GM18861 (cell line): ENCODE measurements around the gene TCF15.
"Not testable (repeated sequence)": the region's sequence is repeated elsewhere in the genome, so short reads cannot be mapped to it uniquely, and the experiment has no call there.

Experiments
- ATAC-seq: cut with Tn5 transposase; IDR thresholded peaks from one replicate; pipeline ENCODE4 v1.9.1; 2021; ENCODE audit not compliant: unreplicated experiment

The TCF15 gene

DNA sequence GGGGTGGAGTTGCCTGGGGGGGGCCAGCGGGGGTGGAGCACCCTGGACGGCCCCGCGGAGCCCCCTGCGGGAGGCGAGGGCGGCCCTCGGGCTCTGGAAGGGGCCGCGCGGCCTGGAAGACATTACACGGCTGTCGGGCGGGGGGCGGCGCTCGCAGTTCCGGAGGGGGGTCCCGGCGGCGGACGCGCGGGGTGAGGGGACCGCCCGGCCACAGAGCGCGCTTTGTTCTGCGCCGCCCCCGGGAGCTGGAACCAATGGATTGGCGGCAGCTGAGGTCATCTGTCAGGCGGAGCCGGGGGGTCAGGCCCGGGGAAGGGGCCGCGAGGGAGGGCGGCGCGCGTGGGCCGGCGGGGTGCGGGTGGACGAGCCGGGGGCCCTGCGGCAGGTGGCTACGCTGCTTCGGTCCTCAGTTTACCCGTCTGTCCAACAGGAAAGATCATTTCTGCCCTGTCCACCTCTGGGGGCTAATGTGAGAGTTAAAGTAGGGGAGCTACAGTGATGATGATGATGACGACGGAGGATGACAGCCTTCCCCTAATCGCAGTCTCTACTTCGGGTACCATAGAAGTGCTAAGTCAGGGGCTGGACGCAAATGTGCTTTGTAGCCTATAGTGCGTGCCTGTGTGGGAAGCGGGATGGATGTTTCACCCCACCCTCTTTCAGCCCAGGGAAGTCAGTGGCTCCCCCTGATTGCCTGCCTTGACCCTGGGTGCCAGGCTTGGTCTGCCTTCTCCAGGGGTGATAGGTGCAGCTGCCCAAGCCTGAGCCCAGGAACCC lies 32.5 kb upstream of the TCF15 start:
- no peak for ATAC-seq

GRCh38 chr20:642013-642397 lies 31.9 kb upstream of the TCF15 start:
- not testable (repeated sequence) for ATAC-seq

DNA sequence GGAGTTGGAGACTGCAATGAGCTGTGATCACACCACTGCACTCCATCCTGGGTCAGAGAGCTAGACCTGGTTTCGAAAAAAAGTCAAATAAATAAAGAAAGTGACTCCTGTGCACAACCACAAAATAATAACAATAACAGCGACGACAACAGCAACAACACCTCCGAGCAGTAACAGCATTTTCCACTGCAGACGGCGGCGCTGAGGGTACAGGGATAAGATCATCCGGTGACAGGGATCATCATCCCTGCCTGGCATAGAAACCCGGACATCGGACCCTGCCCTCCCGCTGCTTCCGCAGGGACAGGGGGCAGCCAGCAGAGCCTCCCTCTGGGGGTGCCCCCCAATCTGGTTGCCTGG lies 31.4 kb upstream of the TCF15 start:
- ATAC-seq, result no peak

- ATAC-seq, result no peak
Measured at GRCh38 chr20:640674-641515, 30.8 kb upstream of the TCF15 start.

- ATAC-seq, result no peak
Measured at GRCh38 chr20:638579-638978, 28.5 kb upstream of the TCF15 start.

GRCh38 chr20:637559-637958 lies 27.4 kb upstream of the TCF15 start:
- ATAC-seq, result no peak

GRCh38 chr20:635893-636338 lies 25.8 kb upstream of the TCF15 start:
- no peak for ATAC-seq

- no peak for ATAC-seq
Measured at GRCh38 chr20:635028-635892, 25.2 kb upstream of the TCF15 start.

DNA sequence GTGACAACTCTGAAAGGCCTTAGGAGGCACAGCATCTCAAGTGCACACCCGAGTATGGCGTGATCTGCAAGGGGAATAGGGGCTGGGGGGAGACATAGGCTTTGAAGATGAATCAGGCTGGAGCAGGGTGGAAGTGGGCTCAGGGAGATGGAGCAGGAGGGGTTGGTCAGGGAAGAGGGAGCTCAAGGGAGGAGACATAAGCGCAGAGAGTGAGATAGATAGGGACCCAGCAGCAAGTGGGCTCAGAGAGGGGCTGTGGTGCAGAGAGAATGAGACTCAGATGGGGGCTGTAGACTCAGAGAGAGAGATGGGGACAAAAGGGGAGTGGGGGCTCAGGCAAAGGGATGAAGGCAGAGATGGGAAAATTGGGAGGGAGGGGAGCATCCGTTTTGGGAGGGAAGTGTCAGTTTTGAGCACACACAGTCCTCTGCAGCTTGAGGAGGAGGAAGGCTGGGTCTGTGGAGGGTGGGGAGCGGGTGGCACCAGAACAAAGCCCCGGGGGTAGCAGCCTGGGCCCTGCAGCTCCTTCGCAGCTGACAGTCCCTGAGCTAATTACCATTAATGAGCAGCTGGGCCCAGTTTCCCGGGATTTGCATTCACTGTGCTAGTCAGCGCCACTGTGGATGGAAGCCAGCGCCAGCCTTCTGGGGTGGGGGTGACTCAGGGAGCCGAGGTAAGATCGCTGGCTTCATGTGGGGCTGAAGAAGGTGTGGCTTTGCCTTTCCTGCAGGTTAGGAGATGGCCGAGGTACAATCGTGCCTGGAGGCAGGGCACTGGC lies 24.2 kb upstream of the TCF15 start:
- no peak for ATAC-seq

DNA sequence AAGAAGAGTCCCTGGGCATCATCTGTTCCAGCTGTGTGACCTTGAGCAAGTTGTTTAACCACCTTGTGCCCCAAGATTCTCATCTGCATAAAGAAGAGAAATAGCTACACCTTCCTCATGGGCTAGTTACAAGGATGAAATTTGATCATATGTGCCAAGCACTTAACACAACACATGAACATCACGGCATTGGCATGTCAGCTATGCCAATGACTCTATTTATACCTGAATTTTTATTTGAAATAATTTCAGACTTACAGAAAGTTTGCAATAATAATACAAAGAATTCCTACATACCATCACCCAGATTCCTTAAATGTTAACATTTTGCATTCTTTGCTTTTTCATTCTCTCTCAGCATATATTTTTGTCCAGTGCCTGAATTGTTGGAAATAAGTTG lies 21.0 kb upstream of the TCF15 start:
- ATAC-seq, result no peak

GRCh38 chr20:626579-626978 lies 16.5 kb upstream of the TCF15 start:
- ATAC-seq, result no peak

- no peak for ATAC-seq
Measured at GRCh38 chr20:625360-625932, 15.3 kb upstream of the TCF15 start.

DNA sequence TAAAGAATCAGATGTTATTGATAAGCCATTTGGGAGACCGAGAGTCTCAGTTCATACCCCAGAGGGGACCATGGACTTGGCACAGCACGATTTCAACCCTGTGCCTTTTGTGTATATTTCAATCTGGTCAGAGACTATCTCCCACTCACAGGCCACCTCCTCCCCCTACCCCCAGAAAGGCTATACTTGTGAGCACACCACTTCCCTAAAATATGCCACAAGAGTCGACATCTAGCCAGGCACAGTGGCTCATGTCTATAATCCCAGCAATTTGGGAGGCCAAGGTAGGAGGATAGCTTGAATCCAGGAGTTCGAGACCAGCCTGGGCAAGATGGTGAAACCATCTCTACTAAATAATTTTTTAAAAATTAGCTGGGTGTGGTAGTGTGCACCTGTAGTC lies 13.6 kb upstream of the TCF15 start:
- no peak for ATAC-seq

DNA sequence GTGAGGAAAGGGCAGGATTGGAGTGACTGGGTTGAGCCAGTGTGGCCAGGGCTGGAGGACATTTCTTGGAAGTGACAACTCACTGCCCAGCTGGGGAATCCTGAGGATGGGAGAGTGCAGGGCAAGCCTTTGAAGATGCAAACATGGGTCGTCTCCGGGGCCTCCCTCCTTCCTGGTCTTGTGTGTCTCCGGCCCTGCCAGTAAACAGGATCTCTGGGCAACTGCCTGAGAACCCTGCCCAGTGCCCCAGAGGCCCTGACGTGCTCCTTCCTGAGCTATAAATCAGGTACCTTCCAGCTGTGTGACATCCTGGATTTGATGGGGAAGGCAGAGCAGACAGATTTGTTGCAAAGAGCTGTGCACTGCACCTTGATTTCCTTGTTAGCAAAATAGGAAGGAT lies 12.9 kb upstream of the TCF15 start:
- no peak for ATAC-seq

DNA sequence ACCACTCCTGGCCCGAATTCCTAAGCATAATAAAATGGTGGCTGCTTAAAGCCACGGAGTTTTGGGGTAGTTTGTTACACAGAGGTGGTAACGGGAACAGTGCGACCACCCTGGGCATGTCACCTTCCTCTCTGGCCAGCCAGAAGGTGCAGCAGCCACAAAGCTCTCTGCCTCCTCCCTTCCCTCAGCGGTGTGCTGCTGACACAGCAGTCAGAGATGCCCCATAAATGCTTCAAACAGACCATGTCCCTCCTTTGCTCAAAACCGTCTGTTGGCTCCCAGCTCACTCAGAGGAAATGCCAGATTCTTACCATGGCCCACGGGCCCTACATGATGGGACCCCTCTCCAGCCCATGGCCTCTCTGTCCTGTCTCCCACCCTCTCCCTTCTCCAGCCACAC lies 12.1 kb upstream of the TCF15 start:
- ATAC-seq, result no peak

DNA sequence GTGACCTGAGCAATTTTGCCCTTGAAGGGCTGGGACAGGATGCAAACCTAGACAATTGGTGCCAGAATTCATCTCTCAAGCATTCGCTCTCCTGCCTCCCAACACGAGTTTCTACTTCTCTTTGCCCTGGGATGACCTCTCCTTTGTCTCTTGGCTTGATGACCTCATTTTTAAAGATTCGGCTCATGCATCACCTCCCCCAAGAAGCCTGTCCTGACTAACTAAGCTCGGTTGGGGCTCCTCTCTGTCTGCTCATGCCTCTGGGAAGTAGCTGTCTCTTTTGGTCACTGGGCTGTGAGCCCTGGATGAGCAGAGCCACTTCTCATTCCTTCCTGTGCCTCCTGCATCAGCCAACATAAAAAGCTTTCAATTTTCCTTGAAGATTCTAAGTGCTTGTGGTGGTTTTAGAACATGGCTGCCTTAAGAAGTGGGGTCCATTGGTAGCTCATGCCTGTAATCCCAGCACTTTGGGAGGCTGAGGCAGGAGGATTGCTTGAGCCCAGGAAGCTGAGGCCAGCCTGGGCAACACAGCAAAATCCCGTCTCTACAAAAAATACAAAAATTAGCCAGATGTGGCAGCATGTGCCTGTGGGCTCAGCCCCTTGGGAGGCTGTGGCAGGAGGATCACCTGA lies 11.1 kb upstream of the TCF15 start:
- no peak for ATAC-seq

DNA sequence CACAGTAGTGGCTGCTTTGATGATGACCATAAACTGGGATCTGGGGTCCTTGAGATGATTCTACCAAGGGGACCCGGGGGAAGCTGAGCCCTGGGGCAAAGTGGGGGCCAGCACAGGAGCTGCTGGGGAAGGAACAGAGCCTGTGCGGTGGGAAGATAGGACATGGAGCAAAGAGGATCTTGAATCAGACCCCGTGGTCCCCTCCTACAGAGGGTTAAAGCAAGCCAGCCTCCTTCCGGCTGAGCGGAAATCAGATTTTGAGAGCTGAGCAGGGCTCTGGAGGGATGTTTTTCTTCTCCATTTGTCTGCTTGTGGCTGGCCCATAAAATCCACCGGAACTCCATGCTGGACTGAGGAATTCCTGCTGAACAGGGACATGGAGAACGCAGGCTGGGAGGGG lies 10.1 kb upstream of the TCF15 start:
- ATAC-seq, result no peak

- no peak for ATAC-seq
Measured at GRCh38 chr20:618980-619379, 8.9 kb upstream of the TCF15 start.

DNA sequence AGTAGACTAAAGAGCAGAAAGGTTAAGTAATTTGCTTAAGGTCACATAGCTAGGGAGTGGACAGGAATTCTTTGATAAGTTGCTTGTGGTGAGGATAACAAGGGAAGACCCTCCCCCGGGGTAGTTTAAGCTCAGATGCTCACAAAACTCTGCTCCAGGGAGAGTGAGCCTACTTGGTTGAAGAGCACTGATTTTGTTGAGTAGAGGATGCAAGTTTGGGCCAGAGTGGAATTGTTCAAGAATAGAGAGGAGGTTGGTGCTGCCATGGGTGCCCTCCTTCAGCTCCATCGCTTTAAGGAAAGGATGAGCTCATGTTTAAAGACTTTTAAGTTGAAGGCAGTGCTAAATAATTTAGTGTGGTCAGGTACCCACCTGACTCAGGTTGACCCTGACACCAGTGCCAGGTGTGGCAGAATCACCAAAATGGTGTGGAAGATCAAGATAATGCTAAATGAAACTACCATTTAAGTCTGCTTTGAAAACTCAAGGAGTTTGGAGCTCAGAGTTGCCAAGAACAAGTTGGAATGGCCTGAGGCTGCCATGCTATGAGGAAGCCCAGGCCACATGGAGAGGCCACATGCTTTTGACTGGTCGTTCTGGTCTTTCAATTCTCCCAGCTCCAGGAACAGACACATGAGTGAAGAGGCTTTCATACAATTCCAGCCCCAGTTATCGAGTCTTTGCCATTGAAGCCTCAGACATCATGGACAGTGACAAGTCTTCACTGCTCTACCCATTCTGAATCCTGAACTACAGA lies 8.0 kb upstream of the TCF15 start:
- no peak for ATAC-seq
